Central memory CD4-positive, alpha-beta T cell (primary cell): ENCODE data around the gene GARIN5A.

Experiments
- DNase-seq: peaks from one replicate; pipeline ENCODE4 v3.0.0; 2022

Gene GARIN5A

GRCh38 chr19:50432221-50433028, 44.2 kb downstream of the GARIN5A start, which contains the start of gene MYBPC2:
Gene MYBPC2 (plus strand): TSS chr19:50432892. CDS start chr19:50432954, 62 bp downstream.
- no peak for DNase-seq

- DNase-seq, result peak; percentile 82
Measured at GRCh38 chr19:50431343-50432220, 45.1 kb downstream of the GARIN5A start.

GRCh38 chr19:50430888-50431342, 45.7 kb downstream of the GARIN5A start:
- no peak for DNase-seq

- no peak for DNase-seq
Measured at GRCh38 chr19:50428772-50429463, 47.7 kb downstream of the GARIN5A start.

GRCh38 chr19:50427997-50428425, 48.6 kb downstream of the GARIN5A start:
- DNase-seq, result peak; percentile 14

- DNase-seq, result no peak
Measured at GRCh38 chr19:50427318-50427925, 49.2 kb downstream of the GARIN5A start.

- DNase-seq, result no peak
Measured at GRCh38 chr19:50425581-50425980, 51.1 kb downstream of the GARIN5A start.

- no peak for DNase-seq
Measured at GRCh38 chr19:50423279-50424113, 53.2 kb downstream of the GARIN5A start.

- no peak for DNase-seq
Measured at GRCh38 chr19:50422397-50423278, 54.0 kb downstream of the GARIN5A start.

- no peak for DNase-seq
Measured at GRCh38 chr19:50420808-50421207, 55.8 kb downstream of the GARIN5A start.

- DNase-seq, result no peak
Measured at GRCh38 chr19:50420127-50420526, 56.5 kb downstream of the GARIN5A start.

GRCh38 chr19:50419580-50420035, 57.0 kb downstream of the GARIN5A start:
- DNase-seq, result no peak

- no peak for DNase-seq
Measured at GRCh38 chr19:50419022-50419579, 57.5 kb downstream of the GARIN5A start.

- no peak for DNase-seq
Measured at GRCh38 chr19:50418176-50419021, 58.2 kb downstream of the GARIN5A start, which contains the start of gene SPIB. Gene SPIB (plus strand): TSS chr19:50418938. CDS start chr19:50418963, 25 bp downstream.

GRCh38 chr19:50417111-50418081, 59.3 kb downstream of the GARIN5A start:
- DNase-seq, result no peak
